C4-2B (cell line): Measurements from ENCODE around the gene ITPKB.

Source experiments
- ZFX ChIP-seq: fragments of 450-650 bp; IDR thresholded peaks from 2 replicates; pipeline ENCODE4 v1.6.1; 2017
- TF ChIP-seq, protein P1 (sequence below): fragments of 450-650 bp; conservative IDR thresholded peaks from 2 replicates; pipeline ENCODE4 v1.5.1; 2017; ENCODE audit warnings: mild to moderate bottlenecking

DNA sequence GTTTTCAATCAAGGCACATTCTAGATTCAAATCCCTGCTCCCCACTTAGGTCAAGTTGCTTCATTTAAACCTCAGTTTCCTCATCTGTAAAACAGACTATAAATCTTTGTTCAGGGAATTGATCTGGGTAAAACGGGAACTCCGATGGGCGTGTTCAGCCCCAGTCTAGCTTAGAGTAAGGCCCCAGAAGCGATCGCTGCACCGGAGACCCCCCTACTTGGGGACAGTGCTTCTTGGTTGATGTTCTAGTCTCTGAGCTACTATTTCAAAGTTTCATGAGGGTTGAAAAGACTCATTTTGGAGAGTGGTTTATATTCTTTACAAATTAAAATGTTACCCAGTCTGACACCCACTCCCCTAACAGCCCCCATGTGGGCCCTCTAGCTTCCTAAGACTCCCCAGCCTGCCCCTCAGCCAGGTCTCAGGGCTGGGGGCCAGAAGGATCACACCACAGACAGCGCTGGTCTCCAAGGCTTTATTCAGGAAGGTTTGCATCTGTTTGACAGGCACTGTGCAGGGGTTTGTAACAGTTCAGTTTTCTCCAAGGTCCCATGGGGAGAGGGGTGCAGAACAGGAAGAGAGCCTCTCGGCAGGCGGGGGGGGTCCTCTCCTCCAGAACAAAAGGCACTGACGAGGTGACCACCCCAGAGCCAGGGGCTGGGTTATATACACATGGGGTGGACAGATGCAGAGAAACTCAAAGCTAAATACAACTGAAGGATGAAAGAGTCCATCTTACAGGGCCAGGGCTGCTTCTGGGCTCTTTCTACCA, 107.7 kb downstream of the ITPKB start:
- TF ChIP-seq, protein P1, sequence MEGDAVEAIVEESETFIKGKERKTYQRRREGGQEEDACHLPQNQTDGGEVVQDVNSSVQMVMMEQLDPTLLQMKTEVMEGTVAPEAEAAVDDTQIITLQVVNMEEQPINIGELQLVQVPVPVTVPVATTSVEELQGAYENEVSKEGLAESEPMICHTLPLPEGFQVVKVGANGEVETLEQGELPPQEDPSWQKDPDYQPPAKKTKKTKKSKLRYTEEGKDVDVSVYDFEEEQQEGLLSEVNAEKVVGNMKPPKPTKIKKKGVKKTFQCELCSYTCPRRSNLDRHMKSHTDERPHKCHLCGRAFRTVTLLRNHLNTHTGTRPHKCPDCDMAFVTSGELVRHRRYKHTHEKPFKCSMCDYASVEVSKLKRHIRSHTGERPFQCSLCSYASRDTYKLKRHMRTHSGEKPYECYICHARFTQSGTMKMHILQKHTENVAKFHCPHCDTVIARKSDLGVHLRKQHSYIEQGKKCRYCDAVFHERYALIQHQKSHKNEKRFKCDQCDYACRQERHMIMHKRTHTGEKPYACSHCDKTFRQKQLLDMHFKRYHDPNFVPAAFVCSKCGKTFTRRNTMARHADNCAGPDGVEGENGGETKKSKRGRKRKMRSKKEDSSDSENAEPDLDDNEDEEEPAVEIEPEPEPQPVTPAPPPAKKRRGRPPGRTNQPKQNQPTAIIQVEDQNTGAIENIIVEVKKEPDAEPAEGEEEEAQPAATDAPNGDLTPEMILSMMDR: no peak
- no peak for TF ChIP-seq ZFX
